PFSK-1 (cell line): ENCODE results near the gene NUDT22.

Experiments used
- POLR2AphosphoS5 ChIP-seq: IDR thresholded peaks from 2 replicates; pipeline ENCODE4 v1.6.1; 2012; ENCODE audit warnings: low read depth, mild to moderate bottlenecking, control low read depth, low read length, moderate library complexity
- SIN3A ChIP-seq: IDR thresholded peaks from 2 replicates; pipeline ENCODE4 v1.6.1; 2012; ENCODE audit warnings: mild to moderate bottlenecking, low read length, moderate library complexity, borderline replicate concordance; ENCODE audit not compliant: insufficient read depth
- TF ChIP-seq, protein P1 (sequence below), 2 experiments: IDR thresholded peaks; 2 replicates each; pipeline versions ENCODE4 v1.6.1 to v1.8.0; 2011 to 2012; ENCODE audit warnings: low read depth in 2 of 2, low read length in 2 of 2, control low read depth in 1 of 2, inconsistent platforms in 1 of 2, mild to moderate bottlenecking in 1 of 2, moderate library complexity in 1 of 2; ENCODE audit not compliant: insufficient read depth in 1 of 2

DNA sequence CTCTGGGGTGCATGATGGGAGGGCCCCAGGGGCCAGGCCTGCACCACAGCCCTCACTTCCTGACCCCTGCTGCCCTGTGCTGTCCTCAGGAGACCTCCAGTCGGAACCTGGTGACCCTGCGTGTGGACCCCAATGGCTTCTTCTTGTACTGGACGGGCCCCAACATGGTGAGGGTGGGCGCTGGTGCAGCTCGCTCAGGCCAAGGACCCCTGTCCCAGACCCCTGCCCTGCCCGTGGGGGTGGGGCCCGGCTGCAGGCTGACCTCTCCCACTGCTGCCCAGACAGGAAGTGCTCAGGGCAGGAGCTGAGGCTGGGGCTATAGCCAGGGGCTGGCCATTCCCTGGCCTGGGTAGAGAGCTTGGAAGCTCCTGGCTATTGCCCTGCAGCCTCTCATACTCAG lies 28.3 kb downstream of the NUDT22 start:
- TF ChIP-seq POLR2AphosphoS5 (no peak), SIN3A (no peak)
- TF ChIP-seq, protein P1, sequence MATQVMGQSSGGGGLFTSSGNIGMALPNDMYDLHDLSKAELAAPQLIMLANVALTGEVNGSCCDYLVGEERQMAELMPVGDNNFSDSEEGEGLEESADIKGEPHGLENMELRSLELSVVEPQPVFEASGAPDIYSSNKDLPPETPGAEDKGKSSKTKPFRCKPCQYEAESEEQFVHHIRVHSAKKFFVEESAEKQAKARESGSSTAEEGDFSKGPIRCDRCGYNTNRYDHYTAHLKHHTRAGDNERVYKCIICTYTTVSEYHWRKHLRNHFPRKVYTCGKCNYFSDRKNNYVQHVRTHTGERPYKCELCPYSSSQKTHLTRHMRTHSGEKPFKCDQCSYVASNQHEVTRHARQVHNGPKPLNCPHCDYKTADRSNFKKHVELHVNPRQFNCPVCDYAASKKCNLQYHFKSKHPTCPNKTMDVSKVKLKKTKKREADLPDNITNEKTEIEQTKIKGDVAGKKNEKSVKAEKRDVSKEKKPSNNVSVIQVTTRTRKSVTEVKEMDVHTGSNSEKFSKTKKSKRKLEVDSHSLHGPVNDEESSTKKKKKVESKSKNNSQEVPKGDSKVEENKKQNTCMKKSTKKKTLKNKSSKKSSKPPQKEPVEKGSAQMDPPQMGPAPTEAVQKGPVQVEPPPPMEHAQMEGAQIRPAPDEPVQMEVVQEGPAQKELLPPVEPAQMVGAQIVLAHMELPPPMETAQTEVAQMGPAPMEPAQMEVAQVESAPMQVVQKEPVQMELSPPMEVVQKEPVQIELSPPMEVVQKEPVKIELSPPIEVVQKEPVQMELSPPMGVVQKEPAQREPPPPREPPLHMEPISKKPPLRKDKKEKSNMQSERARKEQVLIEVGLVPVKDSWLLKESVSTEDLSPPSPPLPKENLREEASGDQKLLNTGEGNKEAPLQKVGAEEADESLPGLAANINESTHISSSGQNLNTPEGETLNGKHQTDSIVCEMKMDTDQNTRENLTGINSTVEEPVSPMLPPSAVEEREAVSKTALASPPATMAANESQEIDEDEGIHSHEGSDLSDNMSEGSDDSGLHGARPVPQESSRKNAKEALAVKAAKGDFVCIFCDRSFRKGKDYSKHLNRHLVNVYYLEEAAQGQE (IDR thresholded peaks at IDR 0.05; ENCODE audit: insufficient read depth in 1 of 2, low read depth in 2 of 2, low read length in 2 of 2): no peak
